ENCODE results near the gene FOXD2. TPM values are rescaled to one million over a fixed set of nuclear protein-coding genes. Genes with fewer than 3 reads are reported as not detected.

The FOXD2 gene
- polyA plus RNA-seq, 3 donors, result 0.03 to 0.11 TPM; not detected in 1

- peaks cover 0 to 2% (median 0%) of the 10 kb centered on the region in 7 donors for H3K9me3 Mint-ChIP-seq
- Histone ChIP-seq H3K9me3 (replicated peaks in 1 of 2; ENCODE audit: control insufficient read depth in 1 of 2, insufficient read depth in 1 of 2, low read length in 2 of 2) (no peaks in the 10 kb centered on the region), H3K4me2 (replicated peaks; ENCODE audit: extremely low read depth, low read length, poor library complexity, severe bottlenecking) (no peak overlapping the region), H2AFZ (ENCODE audit: insufficient read depth, low read depth, low read length, poor library complexity, severe bottlenecking) (no peak overlapping the region), H3K27me3 (ENCODE audit: control insufficient read depth in 2 of 2, insufficient read depth in 2 of 2, low read length in 2 of 2) (peaks cover 0 to 3% of the 10 kb centered on the region in 2 donors), H3K9ac (ENCODE audit: insufficient read depth, low read length, poor library complexity, severe bottlenecking) (no peak overlapping the region), H4K20me1 (ENCODE audit: insufficient read depth, low read length) (no peaks in the 10 kb centered on the region), H3K27ac (ENCODE audit: low read depth in 1 of 2, low read length in 2 of 2) (no peak overlapping the region), H3K4me3 (replicated peaks in 1 of 3; ENCODE audit: low read depth in 2 of 3, low read length in 3 of 3) (no peak overlapping the region), H3K79me2 (ENCODE audit: insufficient read depth, low read length) (no peaks in the 10 kb centered on the region), H3K36me3 (replicated peaks in 1 of 2; ENCODE audit: control insufficient read depth in 1 of 2, insufficient read depth in 2 of 2, low read length in 2 of 2) (no peaks in the 10 kb centered on the region), H3K4me1 (ENCODE audit: control insufficient read depth in 1 of 2, insufficient read depth in 2 of 2, low read length in 2 of 2) (no peaks in the 10 kb centered on the region)
- no peaks in the 10 kb centered on the region for H3K36me3 Mint-ChIP-seq
- H3K4me3 Mint-ChIP-seq, result no peak overlapping the region
- DNase-seq, result no peak
- H3K4me1 Mint-ChIP-seq, result peaks cover under 1% of the 10 kb centered on the region
- WGBS (ENCODE audit: insufficient coverage), result 57% methylated on average over 4 of the region's 5 CpGs
- no peak overlapping the region for H3K27ac Mint-ChIP-seq
- peaks cover 6 to 17% (median 7%) of the 10 kb centered on the region in 3 donors for H3K27me3 Mint-ChIP-seq (ENCODE audit: low read depth in 3 of 3)
- intact Hi-C loops (cut with micrococcal nuclease), result no loop called here
- TF ChIP-seq CTCF (IDR thresholded peaks at IDR 0.05), result no peak
These were observed 32.1 kb upstream of the FOXD2 start for GRCh38 chr1:47405697-47406096.

- no peak overlapping the region for H3K9ac ChIP-seq (ENCODE audit: insufficient read depth, low read length, poor library complexity, severe bottlenecking)
- H3K4me3 ChIP-seq (replicated peaks in 1 of 3; ENCODE audit: low read depth in 2 of 3, low read length in 3 of 3), result no peak overlapping the region
- H3K4me3 Mint-ChIP-seq, result no peak overlapping the region
- H3K36me3 ChIP-seq (replicated peaks in 1 of 2; ENCODE audit: control insufficient read depth in 1 of 2, insufficient read depth in 2 of 2, low read length in 2 of 2), result no peaks in the 10 kb centered on the region
- peaks cover 0 to 3% of the 10 kb centered on the region in 2 donors for H3K27me3 ChIP-seq (ENCODE audit: control insufficient read depth in 2 of 2, insufficient read depth in 2 of 2, low read length in 2 of 2)
- H4K20me1 ChIP-seq (ENCODE audit: insufficient read depth, low read length), result no peaks in the 10 kb centered on the region
- H3K36me3 Mint-ChIP-seq, result no peaks in the 10 kb centered on the region
- no peaks in the 10 kb centered on the region for H3K4me1 ChIP-seq (ENCODE audit: control insufficient read depth in 1 of 2, insufficient read depth in 2 of 2, low read length in 2 of 2)
- H3K27me3 Mint-ChIP-seq (ENCODE audit: low read depth in 3 of 3), result peaks cover 6 to 19% (median 7%) of the 10 kb centered on the region in 3 donors
- intact Hi-C loops (cut with micrococcal nuclease), result no loop called here
- DNase-seq, result no peak
- no peaks in the 10 kb centered on the region for H3K9me3 ChIP-seq (replicated peaks in 1 of 2; ENCODE audit: control insufficient read depth in 1 of 2, insufficient read depth in 1 of 2, low read length in 2 of 2)
- H3K4me1 Mint-ChIP-seq, result peaks cover 2% of the 10 kb centered on the region
- no peak overlapping the region for H3K27ac ChIP-seq (ENCODE audit: low read depth in 1 of 2, low read length in 2 of 2)
- no CpG with 5 or more reads among the region's 5 CpGs for WGBS (ENCODE audit: insufficient coverage)
- H3K27ac Mint-ChIP-seq, result no peak overlapping the region
- peaks cover 0 to 2% (median 0%) of the 10 kb centered on the region in 7 donors for H3K9me3 Mint-ChIP-seq
- no peaks in the 10 kb centered on the region for H3K79me2 ChIP-seq (ENCODE audit: insufficient read depth, low read length)
- TF ChIP-seq CTCF (IDR thresholded peaks at IDR 0.05), result no peak
- H2AFZ ChIP-seq (ENCODE audit: insufficient read depth, low read depth, low read length, poor library complexity, severe bottlenecking), result no peak overlapping the region
- H3K4me2 ChIP-seq (replicated peaks; ENCODE audit: extremely low read depth, low read length, poor library complexity, severe bottlenecking), result no peak overlapping the region
These were observed 30.9 kb upstream of the FOXD2 start for GRCh38 chr1:47406966-47407365.
